ENCODE data around the gene BCL6.

Gene BCL6

GRCh38 chr3:187719628-187720336, 25.5 kb downstream of the BCL6 start:
- H3K36me3 ChIP-seq (ENCODE audit: insufficient read depth, low read length) = peaks cover 47% of the 10 kb centered on the region
- no peak for DNase-seq (ENCODE audit: low read depth, low spot score)
- H3K27ac ChIP-seq = peak overlapping the region; percentile 81
- H3K4me3 ChIP-seq = no peak overlapping the region
- H3K9me3 ChIP-seq (ENCODE audit: low read depth, low read length) = no peaks in the 10 kb centered on the region
- no peak for TF ChIP-seq EZH2 (IDR thresholded peaks at IDR 0.05)
- TF ChIP-seq POLR2AphosphoS5 (IDR thresholded peaks at IDR 0.05; ENCODE audit: borderline replicate concordance, low read depth, low read length) = no peak
- no peak for TF ChIP-seq FOXP2 (optimal IDR thresholded peaks at IDR 0.05; ENCODE audit: control extremely low read depth, extremely low read length, insufficient read depth)
- no peak overlapping the region for H3K9ac ChIP-seq (ENCODE audit: insufficient read length)

GRCh38 chr3:187718802-187719201, 26.5 kb downstream of the BCL6 start:
- no peak for DNase-seq (ENCODE audit: low read depth, low spot score)
- Histone ChIP-seq H3K4me3 (no peak overlapping the region), H3K36me3 (ENCODE audit: insufficient read depth, low read length) (peaks cover 37% of the 10 kb centered on the region), H3K9ac (ENCODE audit: insufficient read length) (no peak overlapping the region), H3K9me3 (ENCODE audit: low read depth, low read length) (no peaks in the 10 kb centered on the region), H3K27ac (no peak overlapping the region)
- TF ChIP-seq POLR2AphosphoS5 (IDR thresholded peaks at IDR 0.05; ENCODE audit: borderline replicate concordance, low read depth, low read length) = no peak
- no peak for TF ChIP-seq FOXP2 (optimal IDR thresholded peaks at IDR 0.05; ENCODE audit: control extremely low read depth, extremely low read length, insufficient read depth)
- TF ChIP-seq EZH2 (IDR thresholded peaks at IDR 0.05) = no peak

- Histone ChIP-seq H3K27ac (no peak overlapping the region), H3K9me3 (ENCODE audit: low read depth, low read length) (no peaks in the 10 kb centered on the region), H3K4me3 (no peak overlapping the region), H3K36me3 (ENCODE audit: insufficient read depth, low read length) (peaks cover 25% of the 10 kb centered on the region), H3K9ac (ENCODE audit: insufficient read length) (no peak overlapping the region)
- no peak for DNase-seq (ENCODE audit: low read depth, low spot score)
- TF ChIP-seq EZH2 (IDR thresholded peaks at IDR 0.05) (no peak), POLR2AphosphoS5 (IDR thresholded peaks at IDR 0.05; ENCODE audit: borderline replicate concordance, low read depth, low read length) (no peak), FOXP2 (optimal IDR thresholded peaks at IDR 0.05; ENCODE audit: control extremely low read depth, extremely low read length, insufficient read depth) (no peak)
Measured at GRCh38 chr3:187717572-187717971, 27.7 kb downstream of the BCL6 start.

- no peak overlapping the region for H3K4me3 ChIP-seq
- no peaks in the 10 kb centered on the region for H3K9me3 ChIP-seq (ENCODE audit: low read depth, low read length)
- no peak overlapping the region for H3K27ac ChIP-seq
- peak; percentile 47 for DNase-seq (ENCODE audit: low read depth, low spot score)
- no peak overlapping the region for H3K9ac ChIP-seq (ENCODE audit: insufficient read length)
- H3K36me3 ChIP-seq (ENCODE audit: insufficient read depth, low read length) = no peaks in the 10 kb centered on the region
- TF ChIP-seq FOXP2 (optimal IDR thresholded peaks at IDR 0.05; ENCODE audit: control extremely low read depth, extremely low read length, insufficient read depth) (no peak), EZH2 (IDR thresholded peaks at IDR 0.05) (no peak), POLR2AphosphoS5 (IDR thresholded peaks at IDR 0.05; ENCODE audit: borderline replicate concordance, low read depth, low read length) (no peak)
Measured at GRCh38 chr3:187714404-187714979, 30.8 kb downstream of the BCL6 start.

GRCh38 chr3:187713504-187713903, 31.8 kb downstream of the BCL6 start:
- TF ChIP-seq FOXP2 (optimal IDR thresholded peaks at IDR 0.05; ENCODE audit: control extremely low read depth, extremely low read length, insufficient read depth) (no peak), POLR2AphosphoS5 (IDR thresholded peaks at IDR 0.05; ENCODE audit: borderline replicate concordance, low read depth, low read length) (no peak), EZH2 (IDR thresholded peaks at IDR 0.05) (no peak)
- H3K9ac ChIP-seq (ENCODE audit: insufficient read length) = no peak overlapping the region
- DNase-seq (ENCODE audit: low read depth, low spot score) = no peak

GRCh38 chr3:187709155-187709554, 36.1 kb downstream of the BCL6 start:
- no peaks in the 10 kb centered on the region for H3K36me3 ChIP-seq (ENCODE audit: insufficient read depth, low read length)
- TF ChIP-seq EZH2 (IDR thresholded peaks at IDR 0.05) (no peak), FOXP2 (optimal IDR thresholded peaks at IDR 0.05; ENCODE audit: control extremely low read depth, extremely low read length, insufficient read depth) (no peak), POLR2AphosphoS5 (IDR thresholded peaks at IDR 0.05; ENCODE audit: borderline replicate concordance, low read depth, low read length) (no peak)
- no peak overlapping the region for H3K4me3 ChIP-seq
- no peaks in the 10 kb centered on the region for H3K9me3 ChIP-seq (ENCODE audit: low read depth, low read length)
- H3K27ac ChIP-seq = no peak overlapping the region
- H3K9ac ChIP-seq (ENCODE audit: insufficient read length) = no peak overlapping the region
- no peak for DNase-seq (ENCODE audit: low read depth, low spot score)

More at GRCh38 chr3:187713504-187713903, 31.8 kb downstream of the BCL6 start:
- H3K9me3 ChIP-seq (ENCODE audit: low read depth, low read length) = no peaks in the 10 kb centered on the region
- H3K4me3 ChIP-seq = no peak overlapping the region
- no peak overlapping the region for H3K27ac ChIP-seq
- H3K36me3 ChIP-seq (ENCODE audit: insufficient read depth, low read length) = no peaks in the 10 kb centered on the region

GRCh38 chr3:187708696-187709095, 36.6 kb downstream of the BCL6 start:
- Histone ChIP-seq H3K36me3 (ENCODE audit: insufficient read depth, low read length) (no peaks in the 10 kb centered on the region), H3K9ac (ENCODE audit: insufficient read length) (no peak overlapping the region), H3K4me3 (no peak overlapping the region), H3K27ac (no peak overlapping the region), H3K9me3 (ENCODE audit: low read depth, low read length) (no peaks in the 10 kb centered on the region)
- TF ChIP-seq FOXP2 (optimal IDR thresholded peaks at IDR 0.05; ENCODE audit: control extremely low read depth, extremely low read length, insufficient read depth) = no peak
- TF ChIP-seq EZH2 (IDR thresholded peaks at IDR 0.05) = no peak
- TF ChIP-seq POLR2AphosphoS5 (IDR thresholded peaks at IDR 0.05; ENCODE audit: borderline replicate concordance, low read depth, low read length) = no peak
- DNase-seq (ENCODE audit: low read depth, low spot score) = no peak

GRCh38 chr3:187706971-187707370, 38.3 kb downstream of the BCL6 start:
- Histone ChIP-seq H3K4me3 (no peak overlapping the region), H3K27ac (no peak overlapping the region), H3K9ac (ENCODE audit: insufficient read length) (no peak overlapping the region), H3K36me3 (ENCODE audit: insufficient read depth, low read length) (no peaks in the 10 kb centered on the region), H3K9me3 (ENCODE audit: low read depth, low read length) (no peaks in the 10 kb centered on the region)
- DNase-seq (ENCODE audit: low read depth, low spot score) = no peak
- TF ChIP-seq EZH2 (IDR thresholded peaks at IDR 0.05) (no peak), FOXP2 (optimal IDR thresholded peaks at IDR 0.05; ENCODE audit: control extremely low read depth, extremely low read length, insufficient read depth) (no peak), POLR2AphosphoS5 (IDR thresholded peaks at IDR 0.05; ENCODE audit: borderline replicate concordance, low read depth, low read length) (no peak)

Measured in SK-N-MC (cell line).